Common myeloid progenitor, CD34-positive (primary cell): Measurements from ENCODE around the gene DCLRE1C.
"Not testable (repeated sequence)": the region's sequence is repeated elsewhere in the genome, so short reads cannot be mapped to it uniquely, and the experiment has no call there.

ENCODE experiments used
- CTCF ChIA-PET: fragments of 350-600 bp; sonication (Branson Sonifier 250); formaldehyde crosslinking; loops from one replicate; lab custom pipeline; 2021; ENCODE audit warnings: antibody characterized with exemption; lab: Charles Lee
- POLR2A ChIA-PET: fragments of 350-600 bp; sonication (Branson Sonifier 250); formaldehyde crosslinking; loops from one replicate; lab custom pipeline; 2021; ENCODE audit warnings: antibody characterized with exemption; lab: Charles Lee
- DNase-seq, 3 donors: peaks; one replicate each; pipeline versions ENCODE4 v3.0.0 to v3.0.0-alpha.2; 2013
- H3K27ac ChIP-seq, 2 experiments: 1 replicate in 1 of 2; 2 replicates in 1 of 2; pipeline ENCODE4 v1.7.0; 2013; ENCODE audit warnings: inconsistent platforms in 2 of 2, low read length in 2 of 2, mild to moderate bottlenecking in 2 of 2, low read depth in 1 of 2, moderate library complexity in 1 of 2; ENCODE audit not compliant: severe bottlenecking in 2 of 2, insufficient read depth in 1 of 2, poor library complexity in 1 of 2
- H3K27me3 ChIP-seq, 5 experiments: replicated peaks in 2 of 5; 1 replicate in 3 of 5; 2 replicates in 2 of 5; pipeline versions ENCODE4 v1.6.1 to v1.7.0; 2013; ENCODE audit warnings: low read length in 4 of 5, mild to moderate bottlenecking in 2 of 5, moderate library complexity in 2 of 5, inconsistent platforms in 1 of 5; ENCODE audit not compliant: insufficient read depth in 5 of 5, control insufficient read depth in 4 of 5
- H3K36me3 ChIP-seq, 4 experiments: 1 replicate in 2 of 4; 2 replicates in 2 of 4; pipeline versions ENCODE4 v1.6.1 to v1.7.0; 2013; ENCODE audit warnings: low read length in 3 of 4, control low read depth in 1 of 4, mild to moderate bottlenecking in 1 of 4; ENCODE audit not compliant: control insufficient read depth in 4 of 4, insufficient read depth in 4 of 4
- H3K4me1 ChIP-seq, 4 experiments: 1 replicate in 3 of 4; 2 replicates in 1 of 4; pipeline versions ENCODE4 v1.6.1 to v1.7.1; 2013; ENCODE audit warnings: low read length in 3 of 4, mild to moderate bottlenecking in 3 of 4, control low read depth in 1 of 4, inconsistent platforms in 1 of 4, moderate library complexity in 1 of 4; ENCODE audit not compliant: control insufficient read depth in 4 of 4, insufficient read depth in 4 of 4; ENCODE audit errors: control extremely low read depth in 1 of 4
- H3K4me3 ChIP-seq, 7 experiments: 1 replicate in 4 of 7; 2 replicates in 3 of 7; pipeline versions ENCODE4 v1.5.1 to v1.7.0; 2013; ENCODE audit warnings: mild to moderate bottlenecking in 7 of 7, low read length in 6 of 7, moderate library complexity in 6 of 7, inconsistent platforms in 2 of 7, low read depth in 2 of 7, control low read depth in 1 of 7; ENCODE audit not compliant: insufficient read depth in 4 of 7, control insufficient read depth in 1 of 7; ENCODE audit errors: extremely low read depth in 1 of 7
- H3K9me3 ChIP-seq, 5 experiments: 1 replicate in 4 of 5; 2 replicates in 1 of 5; pipeline versions ENCODE4 v1.6.1 to v1.7.1; 2013; ENCODE audit warnings: low read length in 4 of 5, mild to moderate bottlenecking in 2 of 5, inconsistent platforms in 1 of 5, low read depth in 1 of 5, moderate library complexity in 1 of 5; ENCODE audit not compliant: control insufficient read depth in 4 of 5, insufficient read depth in 2 of 5; ENCODE audit errors: control extremely low read depth in 1 of 5
- WGBS: methylation state at CpG from one replicate; pipeline ENCODE4 v1.1.5; 2013; ENCODE audit not compliant: insufficient coverage; 5-methylcytosine and 5-hydroxymethylcytosine counted together

Gene DCLRE1C

DNA sequence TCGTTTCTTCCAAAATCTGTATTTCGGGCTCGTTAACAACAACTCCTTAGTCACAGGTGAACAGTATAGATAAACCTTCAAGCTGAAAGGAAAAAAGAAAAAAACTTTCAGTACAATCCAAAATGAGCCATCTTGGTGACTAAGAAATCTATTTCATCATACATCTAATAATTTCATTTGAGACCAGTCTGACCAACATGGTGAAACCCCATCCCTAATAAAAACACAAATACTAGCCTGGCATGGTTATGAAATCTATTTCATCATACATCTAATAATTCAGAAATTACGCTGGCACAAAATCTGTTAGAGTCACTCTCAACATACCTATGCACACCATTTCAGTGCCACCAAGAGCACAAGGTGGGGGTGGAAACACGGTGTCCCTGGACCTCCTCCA lies 8.8 kb downstream of the DCLRE1C start:
- CTCF ChIA-PET, result no interaction called here
- no peak for DNase-seq
- H3K27me3 ChIP-seq, result no peaks in the 10 kb centered on the region
- H3K4me3 ChIP-seq, result no peak overlapping the region
- no peaks in the 10 kb centered on the region for H3K9me3 ChIP-seq
- no peak overlapping the region for H3K27ac ChIP-seq
- WGBS, result 100% methylated on average over 1 of the region's 5 CpGs
- H3K4me1 ChIP-seq, result peaks cover 0 to 9% (median 3%) of the 10 kb centered on the region in 4 experiments
- H3K36me3 ChIP-seq, result peaks cover 13 to 68% (median 38%) of the 10 kb centered on the region in 4 experiments
- POLR2A ChIA-PET, result no interaction called here

DNA sequence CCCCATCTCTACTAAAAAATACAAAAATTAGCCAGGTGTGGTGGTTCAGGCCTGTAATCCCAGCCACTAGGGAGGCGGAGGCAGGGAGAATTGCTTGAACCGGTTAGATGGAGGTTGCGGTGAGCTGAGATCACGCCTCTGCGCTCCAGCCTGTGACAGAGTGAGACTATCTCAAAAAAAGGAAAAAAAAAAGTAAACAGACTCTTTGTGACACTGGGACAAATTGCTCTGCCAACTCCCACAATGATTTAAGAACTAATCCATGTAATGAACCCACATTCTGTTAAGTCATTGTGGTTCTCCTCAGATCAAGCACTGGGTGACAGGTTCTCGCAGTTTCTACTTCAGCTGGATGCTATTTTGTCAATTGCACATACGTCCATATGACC lies 11.0 kb downstream of the DCLRE1C start:
- H3K27ac ChIP-seq, H3K27me3 ChIP-seq, CTCF ChIA-PET, H3K4me1 ChIP-seq, H3K4me3 ChIP-seq, H3K9me3 ChIP-seq: not testable (repeated sequence)
- peak; percentile 18 to 72 (median 54) for DNase-seq
- no CpG with 5 or more reads among the region's 7 CpGs for WGBS
- H3K36me3 ChIP-seq, result peaks cover 16 to 67% (median 35%) of the 10 kb centered on the region in 4 experiments
- POLR2A ChIA-PET, result interaction anchor here (0.7 kb wide), 1 partner anchor 20 kb away, joined by 3 read pairs; no protein-coding TSS in a partner anchor

DNA sequence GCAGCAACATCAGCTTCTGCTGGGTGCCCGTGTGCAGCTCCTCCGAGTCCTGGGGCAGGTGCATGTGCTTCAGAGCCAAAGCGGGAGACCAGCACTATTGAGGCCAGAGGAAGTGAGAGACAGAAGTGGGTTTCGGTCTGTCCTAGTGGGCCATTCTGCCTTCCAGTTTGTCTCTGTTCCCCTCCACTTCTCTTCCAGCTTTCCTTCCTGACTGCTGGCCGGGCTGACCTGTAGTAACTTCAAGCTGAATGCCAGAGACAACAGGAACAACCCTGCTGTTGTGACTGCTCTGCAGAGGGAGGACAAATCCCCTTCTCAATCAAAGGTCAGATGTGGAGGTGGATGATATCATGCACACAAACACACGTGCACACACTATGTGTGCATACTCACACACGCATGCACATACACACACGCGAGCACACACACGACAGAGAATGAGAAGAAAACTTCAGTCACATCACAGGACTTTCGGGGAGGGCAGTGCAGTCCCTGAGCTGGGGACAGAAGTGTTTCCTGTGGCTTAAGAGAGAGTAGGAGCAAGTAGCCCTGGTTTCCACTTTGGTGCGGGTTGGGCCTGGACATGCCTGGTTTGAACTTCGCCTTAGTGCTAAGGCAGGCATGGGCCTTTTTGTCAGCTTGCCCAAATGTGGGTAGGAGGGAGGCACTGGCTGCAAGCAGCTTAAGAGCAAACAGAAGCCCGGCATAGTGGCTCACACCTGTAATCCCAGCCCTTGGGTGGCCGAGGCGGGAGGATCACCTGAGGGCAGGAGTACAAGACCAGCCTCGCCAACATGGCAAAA lies 11.5 kb downstream of the DCLRE1C start:
- POLR2A ChIA-PET, H3K27ac ChIP-seq, H3K4me1 ChIP-seq, H3K4me3 ChIP-seq, H3K9me3 ChIP-seq, DNase-seq, H3K27me3 ChIP-seq: not testable (repeated sequence)
- peaks cover 14 to 63% (median 33%) of the 10 kb centered on the region in 4 experiments for H3K36me3 ChIP-seq
- CTCF ChIA-PET, result interaction anchor here (0.6 kb wide), 1 partner anchor 8 kb away, joined by 3 read pairs; no protein-coding TSS in a partner anchor
- 89% methylated on average over 3 of the region's 17 CpGs for WGBS

DNA sequence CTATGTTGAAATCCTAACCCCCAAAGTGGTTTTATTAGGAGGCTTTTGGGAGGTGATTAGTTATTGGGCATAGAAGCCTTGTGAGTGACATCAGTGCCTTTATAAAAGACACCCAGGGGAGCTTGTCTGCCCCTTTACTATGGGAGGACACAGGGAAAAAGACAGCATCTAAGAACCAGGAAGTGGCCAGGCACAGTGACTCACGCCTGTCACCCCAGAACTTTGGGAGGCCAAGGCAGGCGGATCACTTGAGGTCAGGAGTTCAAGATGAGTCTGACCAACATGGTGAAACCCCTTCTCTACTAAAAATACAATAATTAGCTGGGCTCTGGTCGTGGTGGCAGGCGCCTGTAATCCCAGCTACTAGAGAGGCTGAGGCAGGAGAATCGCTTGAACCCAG lies 14.9 kb downstream of the DCLRE1C start:
- peaks cover 9 to 56% (median 27%) of the 10 kb centered on the region in 4 experiments for H3K36me3 ChIP-seq
- H3K27ac ChIP-seq, result not testable (repeated sequence)

DNA sequence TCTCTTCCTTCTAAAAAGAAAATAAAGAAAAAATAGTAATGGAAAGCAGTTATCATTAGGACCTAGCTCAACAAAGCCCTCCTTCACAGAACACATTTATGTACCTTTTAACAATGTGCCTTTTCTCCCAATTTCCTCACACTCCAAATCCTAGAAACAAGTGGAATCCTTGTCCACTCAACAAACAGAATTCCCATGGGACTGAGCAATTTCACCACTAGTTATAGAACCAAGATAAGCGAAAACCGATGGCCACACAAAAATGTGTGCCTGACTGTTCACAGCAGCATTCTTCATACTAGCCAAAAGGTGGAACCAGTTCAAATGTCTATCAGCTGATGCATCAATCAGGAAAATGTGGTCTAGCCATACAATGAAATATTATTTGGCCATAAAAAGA lies 17.3 kb downstream of the DCLRE1C start:
- WGBS, result 100% methylated on average over 2 of the region's 2 CpGs
- H3K27me3 ChIP-seq, result no peaks in the 10 kb centered on the region
- H3K36me3 ChIP-seq, result peaks cover 16 to 68% (median 29%) of the 10 kb centered on the region in 4 experiments
- no peaks in the 10 kb centered on the region for H3K9me3 ChIP-seq
- POLR2A ChIA-PET, result interaction anchor here (0.6 kb wide), 1 partner anchor 83 kb away, joined by 5 read pairs; no protein-coding TSS in a partner anchor
- H3K4me1 ChIP-seq, result no peaks in the 10 kb centered on the region
- no peak for DNase-seq
- CTCF ChIA-PET, result no interaction called here
- H3K27ac ChIP-seq, result no peak overlapping the region
- H3K4me3 ChIP-seq, result no peak overlapping the region

More for the DNA sequence above, 14.9 kb downstream of the DCLRE1C start:
- CTCF ChIA-PET, H3K4me1 ChIP-seq, H3K27me3 ChIP-seq, DNase-seq, H3K9me3 ChIP-seq, H3K4me3 ChIP-seq, POLR2A ChIA-PET: not testable (repeated sequence)
- WGBS, result 82% methylated on average over 2 of the region's 5 CpGs

DNA sequence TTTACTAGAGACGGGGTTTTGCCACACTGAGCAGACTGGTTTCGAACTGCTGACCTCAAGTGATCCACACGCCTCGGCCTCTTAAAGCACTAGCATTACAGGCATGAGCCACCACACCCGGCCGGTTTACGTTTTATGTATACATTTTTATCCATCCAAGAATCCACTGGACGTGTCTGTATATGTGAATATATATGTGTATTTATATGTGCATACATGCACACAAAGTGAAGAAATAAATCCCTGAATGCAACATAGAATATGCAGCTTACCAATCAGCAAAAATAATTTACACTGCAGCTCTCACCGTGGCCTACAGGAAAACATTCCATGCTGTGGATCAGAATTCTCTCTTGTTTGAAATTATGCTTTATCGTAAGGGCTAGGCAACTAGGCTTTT lies 23.3 kb downstream of the DCLRE1C start:
- H3K27me3 ChIP-seq, result no peaks in the 10 kb centered on the region
- peaks cover 31 to 93% (median 47%) of the 10 kb centered on the region in 4 experiments for H3K36me3 ChIP-seq
- H3K4me1 ChIP-seq, result no peaks in the 10 kb centered on the region
- H3K4me3 ChIP-seq, result no peak overlapping the region
- no peak overlapping the region for H3K27ac ChIP-seq
- DNase-seq, result no peak
- ChIA-PET CTCF (interaction anchor here (0.7 kb wide), 1 partner anchor 76 kb away, joined by 3 read pairs; no protein-coding TSS in a partner anchor), POLR2A (no interaction called here)
- 96% methylated on average over 4 of the region's 10 CpGs for WGBS
- no peaks in the 10 kb centered on the region for H3K9me3 ChIP-seq
